T-helper 1 cell (primary cell): Measurements from ENCODE around the gene EIPR1.
"Not testable (repeated sequence)": the region's sequence is repeated elsewhere in the genome, so short reads cannot be mapped to it uniquely, and the experiment has no call there.

Experiments used
- DNase-seq, 5 donors: peaks; one replicate each; pipeline ENCODE4 v3.0.0-alpha.2; 2012 to 2020

EIPR1 gene

DNA sequence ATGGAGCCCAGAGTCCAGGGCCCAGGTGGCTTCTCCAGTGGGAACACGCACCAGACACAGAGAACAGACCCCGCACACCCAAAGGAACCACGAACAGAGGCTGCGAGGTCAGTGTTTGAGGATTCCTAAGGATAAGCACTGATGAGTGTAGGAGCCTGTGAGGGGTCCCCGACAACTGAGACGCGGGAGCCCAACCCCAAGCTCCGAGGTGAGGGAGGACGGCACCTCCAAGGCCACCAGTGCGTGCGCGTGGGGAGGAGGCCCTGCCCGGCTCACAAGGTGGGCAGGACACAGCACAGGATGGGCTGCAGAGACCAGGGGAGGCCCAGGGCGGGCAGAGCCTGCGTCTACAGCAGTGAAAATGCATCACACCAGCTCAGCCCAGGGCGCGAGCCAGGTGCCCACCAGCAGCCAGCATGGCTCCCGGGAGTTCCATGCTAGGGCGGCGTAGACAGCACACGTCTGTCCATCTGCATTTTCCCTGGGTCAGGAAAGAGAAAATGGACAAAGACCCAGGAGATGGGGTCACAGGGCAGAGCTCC is 189.1 kb downstream of the EIPR1 start:
- DNase-seq: no peak

DNA sequence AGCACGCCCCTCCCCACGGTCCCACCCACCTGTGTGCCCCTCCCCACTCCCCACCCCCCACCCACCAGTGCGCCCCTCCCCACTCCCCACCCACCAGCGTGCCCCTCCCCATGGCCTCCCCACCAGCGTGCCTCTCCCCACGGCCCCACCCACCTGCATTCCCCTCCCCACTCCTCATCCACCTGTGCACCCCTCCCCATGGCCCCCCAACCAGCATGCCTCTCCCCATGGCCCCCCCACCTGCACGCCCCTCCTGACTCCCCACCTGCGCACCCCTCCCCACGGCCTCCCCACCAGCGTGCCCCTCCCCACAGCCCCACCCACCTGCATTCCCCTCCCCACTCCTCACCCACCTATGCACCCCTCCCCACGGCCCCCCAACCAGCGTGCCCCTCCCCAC is 190.2 kb downstream of the EIPR1 start:
- no peak for DNase-seq

DNA sequence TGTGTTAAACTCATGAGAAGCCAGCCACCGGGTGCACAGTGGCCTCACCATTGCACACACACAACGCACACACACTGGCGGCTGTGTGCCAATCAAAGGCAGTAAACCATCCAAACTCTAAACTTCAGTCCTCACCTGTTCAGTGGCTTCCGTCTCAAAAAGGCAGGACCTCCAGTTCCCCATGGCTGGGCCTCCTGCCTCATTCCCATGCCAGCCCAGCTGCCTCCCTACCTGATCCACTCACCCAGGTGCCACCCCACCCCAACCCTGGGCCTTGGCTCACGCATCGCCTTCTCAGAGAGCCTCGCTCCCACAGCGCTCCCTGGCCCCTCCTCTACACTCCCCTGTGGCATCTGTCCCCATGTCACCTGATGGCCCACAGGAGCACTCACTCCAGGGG is 190.9 kb downstream of the EIPR1 start:
- DNase-seq: no peak

DNA sequence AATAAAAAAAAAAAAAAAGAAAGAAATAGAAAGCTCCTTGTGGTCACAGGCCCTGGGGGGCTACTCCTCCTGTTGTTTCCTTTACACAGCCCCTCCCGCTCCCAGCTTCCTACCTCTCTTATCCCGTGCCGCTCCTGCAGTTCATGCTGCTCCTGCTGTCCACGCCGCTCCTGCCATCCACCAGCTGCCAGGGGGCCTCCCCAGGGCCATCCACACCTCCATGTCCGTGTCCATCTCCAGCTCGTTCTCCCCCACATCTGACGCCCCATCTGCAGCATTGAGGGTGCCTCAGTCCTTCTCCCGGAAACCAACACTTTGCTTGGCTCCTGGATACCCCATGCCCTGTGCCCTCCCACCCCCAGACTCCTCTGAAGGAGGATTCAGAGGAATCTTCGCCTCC is 191.7 kb downstream of the EIPR1 start:
- DNase-seq: no peak

DNA sequence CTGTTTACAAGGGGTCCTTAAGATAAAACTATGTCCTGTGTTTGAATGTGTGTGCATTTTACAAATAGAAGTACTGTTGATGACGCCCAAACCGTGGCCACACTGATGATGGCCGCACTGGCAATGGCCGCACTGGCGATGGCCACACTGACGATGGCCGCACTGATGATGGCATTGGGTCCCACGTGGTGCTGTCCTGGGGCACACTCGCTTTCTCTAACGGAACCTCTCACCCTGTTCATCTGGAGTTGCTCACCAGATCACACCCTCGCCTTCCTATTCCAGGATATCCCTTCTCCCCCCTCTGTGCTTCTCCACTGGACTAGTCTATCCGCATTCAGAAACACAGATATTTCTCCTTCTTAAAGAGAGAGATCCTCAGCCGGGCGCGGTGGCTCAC is 192.4 kb downstream of the EIPR1 start:
- DNase-seq: no peak

DNA sequence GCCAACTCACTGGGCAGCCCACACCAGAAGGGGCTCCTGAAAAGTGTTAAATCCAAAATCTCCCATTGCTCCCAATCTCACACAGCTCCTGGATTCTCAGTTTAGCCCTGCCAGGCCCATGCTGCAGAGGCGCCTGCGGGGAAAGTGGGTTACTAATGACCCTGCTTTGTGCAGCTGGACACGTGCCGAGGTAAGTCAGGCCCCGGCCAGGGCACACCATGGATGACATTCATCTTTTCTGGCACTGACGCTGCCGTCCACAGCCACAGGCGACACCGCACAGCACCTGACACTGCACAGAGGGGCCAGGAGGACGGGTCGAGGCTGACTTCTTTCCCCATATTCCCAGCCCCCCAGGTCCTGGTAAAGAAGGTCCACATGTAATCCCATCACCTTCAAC is 193.5 kb downstream of the EIPR1 start:
- DNase-seq: no peak

DNA sequence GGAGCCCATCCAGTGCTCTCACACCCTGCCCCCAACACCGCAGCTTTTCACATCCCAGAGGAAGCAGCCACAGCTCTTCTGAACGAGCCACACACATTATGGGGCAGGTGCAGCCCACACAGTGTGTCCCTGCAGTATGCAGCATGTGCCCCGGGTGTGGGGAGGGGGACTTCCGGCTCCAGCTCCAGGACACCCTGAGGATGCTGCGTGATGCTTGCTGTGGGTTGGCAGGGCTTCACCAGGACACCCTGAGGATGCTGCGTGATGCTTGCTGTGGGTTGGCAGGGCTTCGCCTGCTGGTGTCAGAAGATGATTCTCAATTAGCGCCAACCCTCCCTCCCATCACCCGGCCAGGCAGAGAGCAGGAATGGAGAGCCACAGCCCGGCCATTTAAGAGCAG is 193.9 kb downstream of the EIPR1 start:
- DNase-seq: no peak

DNA sequence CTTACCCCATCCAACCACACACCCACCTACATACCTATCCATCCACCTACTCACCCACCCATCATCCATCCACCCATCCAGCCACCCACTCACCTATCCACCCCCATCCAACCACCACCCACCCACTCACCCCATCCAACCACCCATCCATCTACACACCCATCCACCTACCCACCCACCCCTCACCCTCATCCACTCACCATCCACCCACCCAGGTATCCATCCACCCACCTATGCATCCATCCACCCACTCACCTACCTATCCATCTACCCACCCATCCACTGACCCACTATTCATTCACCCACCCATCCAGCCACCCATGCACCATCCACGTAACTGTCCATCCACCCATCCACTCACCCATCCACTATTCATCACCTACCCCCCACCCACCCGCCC is 194.8 kb downstream of the EIPR1 start:
- no peak for DNase-seq

DNA sequence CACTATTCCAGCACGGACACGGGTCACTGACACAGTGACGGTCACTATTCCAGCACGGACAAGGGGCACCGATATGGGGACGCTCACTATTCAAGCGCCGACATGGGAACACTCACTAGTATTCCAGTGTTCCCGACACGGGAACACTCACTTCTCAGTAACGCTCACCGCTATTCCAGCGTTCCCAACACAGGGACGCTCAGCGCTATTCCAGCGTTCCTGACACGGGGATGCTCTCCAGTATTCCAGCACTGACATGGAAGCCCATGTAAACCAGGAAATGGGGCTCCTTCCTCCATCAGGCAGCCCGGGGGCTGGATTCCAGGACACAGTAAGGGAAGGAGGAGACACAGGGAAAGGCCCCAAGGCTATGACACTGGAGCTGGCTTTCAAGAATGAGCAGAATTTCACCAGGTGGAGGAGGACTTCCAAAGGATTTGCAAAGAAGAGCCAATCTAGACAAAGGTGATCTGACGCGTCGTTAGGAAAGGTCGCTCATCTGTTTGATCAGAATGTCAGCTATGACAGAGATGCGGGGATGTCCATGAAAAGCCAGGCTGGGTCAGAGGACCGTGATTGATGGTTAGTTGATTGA is 196.1 kb downstream of the EIPR1 start:
- no peak for DNase-seq

DNA sequence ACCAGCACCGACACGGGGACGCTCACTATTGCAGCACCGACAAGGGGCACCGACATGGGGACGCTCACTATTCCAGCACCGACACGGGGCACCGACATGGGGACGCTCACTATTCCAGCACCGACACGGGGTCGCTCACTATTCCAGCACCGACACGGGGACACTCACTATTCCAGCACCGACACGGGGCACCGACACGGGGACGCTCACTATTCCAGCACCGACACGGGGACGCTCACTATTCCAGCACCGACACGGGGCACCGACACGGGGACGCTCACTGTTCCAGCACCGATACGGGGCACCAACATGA is 196.8 kb downstream of the EIPR1 start:
- not testable (repeated sequence) for DNase-seq

DNA sequence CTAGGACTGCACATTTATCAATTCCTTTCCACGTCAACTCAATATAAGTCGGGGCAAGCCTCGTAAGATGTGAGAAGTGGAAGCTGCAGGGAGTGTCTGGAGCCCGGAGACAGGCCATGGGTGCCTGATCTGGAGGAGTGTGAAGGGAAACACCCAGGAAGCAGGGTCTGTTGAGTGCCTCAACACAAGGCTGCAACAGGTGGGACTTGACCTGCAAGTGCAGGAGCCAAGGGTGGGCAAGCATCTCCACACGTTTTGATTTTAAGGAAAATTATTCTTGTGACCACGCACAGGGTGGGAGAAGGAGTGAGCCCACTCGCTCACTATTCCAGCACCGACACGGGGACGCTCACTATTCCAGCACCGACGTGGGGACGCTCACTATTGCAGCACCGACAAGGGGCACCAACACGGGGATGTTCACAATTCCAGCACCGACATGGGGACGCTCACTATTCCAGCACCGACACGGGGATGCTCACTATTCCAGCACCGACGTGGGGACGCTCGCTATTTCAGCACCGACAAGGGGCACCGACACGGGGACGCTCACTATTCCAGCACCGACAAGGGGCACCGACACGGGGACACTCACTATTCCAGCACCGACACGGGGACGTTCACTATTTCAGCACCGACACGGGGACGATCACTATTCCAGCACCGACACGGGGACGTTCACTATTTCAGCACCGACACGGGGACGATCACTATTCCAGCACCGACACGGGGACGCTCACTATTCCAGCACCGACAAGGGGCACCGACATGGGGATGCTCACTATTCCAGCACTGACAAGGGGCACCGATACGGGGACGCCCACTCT is 197.3 kb downstream of the EIPR1 start:
- peak in 1 of 5 donors; percentile 10 for DNase-seq

DNA sequence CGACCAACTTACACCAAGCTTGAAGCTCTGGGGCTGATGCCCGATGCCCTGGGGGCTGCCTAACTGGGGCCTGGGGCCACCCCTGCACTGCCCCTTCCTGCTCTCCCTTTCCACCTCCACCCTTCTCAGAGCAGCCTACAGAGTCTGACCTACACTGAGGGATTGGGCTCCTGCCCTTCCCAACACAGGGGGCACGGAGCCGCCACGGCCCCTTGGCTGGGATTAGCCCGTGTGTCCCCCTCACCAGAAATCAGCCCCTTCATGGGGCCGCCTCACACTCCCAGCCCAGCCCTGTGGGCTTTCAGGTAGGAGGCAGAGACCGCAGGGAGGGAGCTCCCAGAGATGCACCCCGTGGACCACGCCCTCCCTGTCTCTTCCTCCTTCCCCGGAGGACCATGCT is 198.0 kb downstream of the EIPR1 start:
- DNase-seq: no peak

DNA sequence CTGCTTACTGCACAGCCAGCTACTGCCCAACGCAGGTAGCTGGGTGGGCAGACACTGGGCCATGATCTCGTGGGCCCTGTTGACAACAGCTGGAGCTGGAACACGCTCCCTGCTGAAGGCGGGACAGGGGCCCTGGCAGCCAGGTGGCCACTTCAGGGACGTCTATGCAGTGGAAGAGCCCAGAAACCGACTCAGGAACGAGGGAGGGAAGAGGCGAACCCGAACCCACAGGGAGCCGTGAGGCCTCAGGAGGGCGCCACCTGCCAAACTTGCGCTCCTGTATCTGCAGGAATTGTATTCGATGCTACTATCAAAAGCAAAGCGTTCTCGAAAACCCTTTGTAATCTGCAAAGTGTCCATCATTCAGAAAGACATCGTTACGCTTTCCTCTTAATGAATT is 198.4 kb downstream of the EIPR1 start:
- DNase-seq: no peak

DNA sequence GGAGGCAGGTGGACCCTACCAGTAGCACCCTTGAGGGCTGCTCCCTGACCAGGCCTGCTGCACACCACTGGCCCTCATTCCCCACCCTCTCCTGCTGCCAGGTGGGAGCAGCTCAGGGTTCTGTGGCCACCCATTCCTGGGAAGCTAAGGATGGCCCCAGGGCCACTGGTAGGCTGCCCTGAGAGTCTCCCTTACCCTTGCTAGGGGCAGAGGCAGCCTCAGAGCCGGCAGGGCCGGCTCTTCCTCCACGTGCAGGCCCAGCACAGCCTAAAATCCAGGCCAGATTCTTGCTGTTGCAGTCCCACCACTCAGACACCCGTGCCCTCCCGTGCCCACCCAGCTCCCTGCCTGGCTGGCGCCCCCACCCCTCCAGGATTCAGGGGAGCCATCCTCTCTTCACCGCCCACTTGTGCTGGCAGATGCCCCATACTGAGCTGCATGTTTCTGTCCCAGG is 199.0 kb downstream of the EIPR1 start:
- DNase-seq: no peak

DNA sequence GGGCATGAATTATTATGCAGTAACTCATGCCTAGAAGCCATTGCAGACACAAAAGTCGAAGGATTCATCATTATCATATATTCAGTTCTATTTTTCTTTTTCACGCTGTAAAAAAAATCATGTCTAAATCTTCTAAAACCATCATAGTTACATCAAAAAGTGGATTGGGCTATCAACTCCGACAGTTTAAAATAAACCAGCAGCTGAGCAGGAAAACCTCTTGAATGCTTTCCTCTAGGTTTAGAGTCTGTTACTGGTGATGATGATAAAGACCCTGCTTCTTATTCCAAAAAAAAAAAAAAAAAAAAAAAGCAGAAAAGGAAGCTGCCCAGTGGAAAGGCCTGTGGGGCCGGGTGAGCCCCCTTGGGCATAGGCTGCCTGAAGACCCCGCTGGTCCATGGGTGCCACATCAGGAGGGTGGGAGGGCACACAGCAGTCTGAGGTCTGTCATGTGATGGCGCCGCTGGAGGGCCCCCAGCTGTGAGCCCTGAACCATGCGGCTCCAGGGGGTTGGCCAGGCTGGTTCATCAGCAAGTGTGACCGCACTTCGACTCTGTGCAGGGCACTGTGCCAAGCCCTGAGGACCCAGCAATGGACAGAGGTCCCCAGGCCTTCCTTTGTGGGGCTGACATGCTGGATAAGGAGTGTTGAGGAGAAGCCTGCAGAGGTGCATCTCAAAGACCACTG is 199.6 kb downstream of the EIPR1 start:
- no peak for DNase-seq

DNA sequence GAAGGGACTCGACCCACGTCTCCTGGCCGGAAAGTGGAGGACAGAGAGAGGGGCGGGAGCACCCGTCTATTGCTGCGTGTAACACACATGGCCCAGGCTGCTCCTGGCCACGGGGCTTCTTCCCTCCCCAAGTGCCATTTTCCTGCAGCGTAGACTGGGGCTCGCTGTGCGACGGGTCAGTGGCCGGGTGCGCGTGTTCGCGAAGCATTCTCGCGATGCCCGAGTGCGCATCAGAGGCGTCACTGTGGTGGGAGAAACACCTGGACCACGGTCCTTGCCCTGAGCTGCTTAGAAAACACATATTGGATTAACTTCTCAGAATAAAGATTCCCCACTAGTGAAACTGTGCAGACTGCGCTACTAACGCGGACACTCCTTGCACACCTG is 200.8 kb downstream of the EIPR1 start:
- DNase-seq: no peak

DNA sequence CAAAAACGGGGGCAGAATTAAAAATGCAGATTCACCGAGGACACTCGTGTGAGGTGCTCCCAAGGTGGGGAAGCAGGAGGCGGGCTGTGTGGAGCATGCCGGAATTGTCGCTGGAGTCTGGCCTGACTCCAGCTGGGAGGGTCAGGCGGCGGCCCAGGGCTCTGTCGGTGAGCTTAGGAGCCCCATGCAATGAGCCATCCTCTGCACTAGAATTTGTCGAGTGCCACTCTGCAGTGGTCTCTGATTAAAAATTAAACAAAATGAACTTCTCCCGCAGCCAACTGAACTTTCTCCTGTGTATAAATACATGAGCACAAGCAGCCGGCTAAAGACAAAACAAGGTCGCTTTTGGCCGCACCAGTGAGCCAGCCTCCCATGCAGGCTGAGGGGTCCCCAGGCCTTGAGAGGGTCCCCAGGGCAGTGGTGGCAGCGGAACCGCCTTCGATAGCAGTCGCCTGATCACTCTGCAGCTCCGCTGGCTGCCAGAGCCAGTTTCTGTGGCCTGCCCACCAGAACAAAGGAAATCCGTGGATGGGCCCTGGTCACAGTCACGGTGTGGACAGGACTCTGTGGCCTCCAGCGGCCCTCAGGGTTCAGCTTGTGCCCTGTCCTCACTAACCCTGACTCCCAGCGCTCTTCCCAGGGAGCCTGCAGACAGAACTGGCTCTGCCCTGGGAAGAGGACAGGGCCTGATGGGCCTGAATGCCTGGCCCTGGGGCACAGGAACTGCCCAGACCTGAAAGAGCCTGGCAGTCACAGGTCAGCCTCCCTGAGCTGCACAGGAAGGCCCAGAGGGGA is 201.3 kb downstream of the EIPR1 start:
- DNase-seq: no peak

DNA sequence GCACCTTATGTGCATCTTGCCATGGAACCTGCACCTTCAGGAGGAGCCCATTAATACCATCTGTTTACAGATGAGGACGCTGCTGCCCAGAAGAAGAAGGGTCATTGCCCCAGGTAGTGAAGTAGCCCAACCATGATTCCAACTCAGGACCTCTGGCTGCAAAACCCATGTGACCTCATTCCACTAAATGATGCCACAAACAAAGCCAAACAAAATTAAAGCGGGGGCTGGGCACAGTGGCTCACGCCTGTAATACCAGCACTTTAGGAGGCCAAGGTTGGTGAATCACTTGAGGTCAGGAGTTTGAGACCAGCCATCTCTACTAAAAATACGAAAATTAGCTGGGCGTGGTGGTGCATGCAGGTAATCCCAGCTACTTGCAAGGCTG is 202.1 kb downstream of the EIPR1 start:
- no peak for DNase-seq

DNA sequence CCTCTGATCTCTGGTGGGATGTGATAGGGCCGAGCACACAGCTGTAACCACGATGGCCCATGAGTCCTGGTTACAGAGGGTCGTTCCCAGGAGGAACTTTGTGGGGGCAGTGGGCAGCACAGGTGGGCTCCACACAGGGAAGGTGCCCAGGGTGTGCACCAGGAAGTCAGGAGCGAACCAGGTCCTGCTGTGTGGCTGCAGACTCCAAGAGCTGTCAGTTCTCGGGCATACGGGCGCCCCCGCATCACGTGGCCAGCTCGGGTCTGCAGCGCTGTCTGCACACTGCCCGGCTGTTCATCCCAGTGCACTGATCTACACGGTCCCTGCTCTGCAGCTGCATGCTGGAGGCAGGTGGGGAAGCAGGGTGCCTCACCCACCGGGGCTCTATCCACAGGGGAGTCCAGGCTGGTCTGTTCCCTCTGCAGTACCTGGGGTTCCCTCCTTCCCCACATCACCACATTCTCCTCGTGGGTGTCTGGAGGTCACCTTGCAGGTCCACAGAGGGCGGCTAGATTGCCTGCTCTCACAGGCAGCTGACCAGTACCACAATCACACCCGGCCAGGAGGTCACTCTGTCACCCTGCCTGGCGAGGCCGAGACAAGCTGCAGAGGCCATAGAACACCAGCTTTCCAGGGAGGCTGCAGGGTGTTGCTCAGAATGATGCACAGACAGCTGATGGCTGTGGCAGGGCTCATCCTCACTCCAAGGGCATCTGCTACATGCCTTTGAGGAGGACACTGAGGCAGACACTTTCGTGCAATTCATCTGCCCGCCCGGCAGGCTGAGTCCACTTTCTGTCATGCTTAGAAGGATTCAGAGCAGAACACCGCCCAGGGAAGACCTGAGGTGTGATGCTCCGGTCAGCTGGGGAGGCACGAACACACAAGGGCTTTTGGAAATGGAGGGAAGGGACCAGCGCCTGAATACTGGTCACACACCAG is 202.7 kb downstream of the EIPR1 start:
- DNase-seq: no peak

DNA sequence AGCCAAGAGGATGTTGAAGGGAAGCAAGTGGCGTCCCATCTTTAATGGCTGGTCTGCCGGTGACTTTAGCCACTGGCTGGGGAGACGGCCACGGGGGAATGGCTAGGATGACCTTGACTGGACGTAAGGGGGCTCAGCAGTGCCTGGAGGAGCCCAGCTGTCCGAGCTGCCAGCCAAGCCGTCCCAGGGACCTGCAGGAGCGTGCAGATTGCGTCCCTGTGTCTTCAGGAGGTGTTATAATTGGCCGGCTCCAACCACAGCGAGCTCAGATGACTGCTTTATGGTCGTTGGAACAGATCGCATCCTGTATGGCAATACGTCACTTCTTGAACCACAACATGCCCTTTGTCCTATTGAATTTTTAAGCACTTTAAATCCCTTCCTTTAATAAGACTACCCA is 204.6 kb downstream of the EIPR1 start:
- no peak for DNase-seq

DNA sequence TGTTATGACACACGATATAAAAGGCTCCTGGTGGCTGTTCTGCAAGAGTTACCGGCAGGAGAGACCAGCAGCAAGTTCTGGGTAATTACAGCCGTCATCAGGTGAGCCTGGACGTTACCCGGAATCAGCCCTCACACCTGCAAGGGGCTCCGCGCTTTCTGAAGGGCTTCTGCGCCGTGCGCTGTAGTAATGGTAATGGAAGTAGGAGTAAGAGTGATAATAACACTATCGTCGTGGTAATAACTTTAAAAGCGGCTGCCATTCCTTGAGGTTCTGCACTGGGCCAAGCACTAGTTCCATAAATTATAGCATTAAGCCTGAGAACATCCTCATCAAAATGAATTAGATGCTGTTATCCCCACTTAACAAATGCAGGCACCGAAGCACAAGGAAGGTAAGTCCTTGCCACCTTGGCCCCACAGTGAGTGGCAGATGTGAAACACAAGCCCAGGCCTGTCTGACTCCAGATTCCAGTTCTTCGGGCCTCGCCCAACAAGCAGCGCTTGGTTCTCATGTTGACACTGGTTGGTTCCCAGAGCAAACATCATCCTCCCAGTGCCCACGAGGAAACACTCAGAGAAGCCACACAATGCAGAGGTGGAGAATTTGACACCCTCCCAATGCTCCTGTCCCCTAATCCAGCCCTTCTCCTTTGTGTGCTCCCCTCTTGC is 205.2 kb downstream of the EIPR1 start:
- DNase-seq: no peak
